Gastrocnemius medialis (tissue), 4 donors: Measurements from ENCODE around the gene PXDN.

Experiments used
- POLR2A ChIP-seq, 2 donors: fragments of 450-650 bp; IDR thresholded peaks; one replicate each; pipeline ENCODE4 v1.6.1; 2017; ENCODE audit warnings: antibody characterized with exemption in 2 of 2, mild to moderate bottlenecking in 2 of 2, moderate library complexity in 2 of 2
- TF ChIP-seq, protein P1 (sequence below), 5 experiments: fragments of 450-650 bp in 3 of 5; fragments of 200-600 bp in 2 of 5; sonication (generic) in 2 of 5; IDR thresholded peaks in 4 of 5; conservative IDR thresholded peaks in 1 of 5; 1 replicate in 4 of 5; 2 replicates in 1 of 5; pipeline ENCODE4 v1.5.1; 2016 to 2019; ENCODE audit warnings: antibody characterized with exemption in 5 of 5, mild to moderate bottlenecking in 3 of 5, moderate library complexity in 3 of 5

DNA sequence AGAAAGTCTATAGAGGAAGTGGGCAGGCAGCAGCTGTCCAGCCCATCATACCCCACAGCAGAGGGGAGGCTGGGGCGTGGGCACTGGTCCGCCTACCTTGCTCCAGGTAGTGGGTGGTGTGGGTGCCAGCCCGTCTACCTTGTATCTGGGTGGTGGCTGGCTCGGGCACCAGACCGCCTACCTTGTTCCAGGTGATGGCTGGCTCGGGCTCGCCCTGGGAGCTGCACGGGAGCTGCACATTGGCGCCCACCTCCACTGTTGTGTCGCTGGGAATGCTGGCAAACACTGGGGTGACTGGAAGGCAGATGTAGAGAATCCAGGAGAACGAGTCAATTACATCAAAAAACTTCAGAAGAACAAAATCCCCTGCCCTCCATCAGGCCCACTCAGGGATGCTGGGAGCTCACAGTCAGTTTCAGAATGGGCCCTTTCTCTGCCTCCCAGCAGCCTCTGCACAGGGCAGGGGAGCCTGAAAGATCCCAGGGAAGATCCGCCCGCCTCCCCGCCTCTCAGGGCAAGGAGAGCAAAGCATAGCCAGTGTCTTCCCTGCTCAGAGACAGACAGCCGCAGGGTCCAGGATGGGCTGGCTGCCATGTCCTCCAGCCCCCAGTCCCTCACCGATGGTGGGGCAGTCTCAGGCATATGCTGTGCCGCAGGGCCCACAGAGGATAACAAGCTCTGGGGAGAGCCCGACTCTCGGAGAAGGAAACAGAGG lies 82.3 kb downstream of the PXDN start:
- TF ChIP-seq, protein P1, sequence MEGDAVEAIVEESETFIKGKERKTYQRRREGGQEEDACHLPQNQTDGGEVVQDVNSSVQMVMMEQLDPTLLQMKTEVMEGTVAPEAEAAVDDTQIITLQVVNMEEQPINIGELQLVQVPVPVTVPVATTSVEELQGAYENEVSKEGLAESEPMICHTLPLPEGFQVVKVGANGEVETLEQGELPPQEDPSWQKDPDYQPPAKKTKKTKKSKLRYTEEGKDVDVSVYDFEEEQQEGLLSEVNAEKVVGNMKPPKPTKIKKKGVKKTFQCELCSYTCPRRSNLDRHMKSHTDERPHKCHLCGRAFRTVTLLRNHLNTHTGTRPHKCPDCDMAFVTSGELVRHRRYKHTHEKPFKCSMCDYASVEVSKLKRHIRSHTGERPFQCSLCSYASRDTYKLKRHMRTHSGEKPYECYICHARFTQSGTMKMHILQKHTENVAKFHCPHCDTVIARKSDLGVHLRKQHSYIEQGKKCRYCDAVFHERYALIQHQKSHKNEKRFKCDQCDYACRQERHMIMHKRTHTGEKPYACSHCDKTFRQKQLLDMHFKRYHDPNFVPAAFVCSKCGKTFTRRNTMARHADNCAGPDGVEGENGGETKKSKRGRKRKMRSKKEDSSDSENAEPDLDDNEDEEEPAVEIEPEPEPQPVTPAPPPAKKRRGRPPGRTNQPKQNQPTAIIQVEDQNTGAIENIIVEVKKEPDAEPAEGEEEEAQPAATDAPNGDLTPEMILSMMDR (IDR thresholded peaks at IDR 0.05 in 4 of 5, conservative IDR thresholded peaks at IDR 0.05 in 1 of 5): no peak
- no peak for TF ChIP-seq POLR2A (IDR thresholded peaks at IDR 0.05)
